Activated T-cell treated with anti-CD3 and anti-CD28 coated beads, Interleukin-2, amount 50 U/mL, for 4 hours (primary cell): ENCODE data around the gene NFATC2. TPM values are rescaled to one million over a fixed set of nuclear protein-coding genes. Genes with fewer than 3 reads are reported as not detected.

Source experiments
- ATAC-seq, 2 donors: fragments of 200-7000 bp; cut with Tn5 transposase; one replicate each; pipeline ENCODE4 v1.10.0; 2021
- DNase-seq: peaks from one replicate; pipeline ENCODE4 v3.0.0-alpha.2; 2020
- H3K27me3 Mint-ChIP-seq: one replicate; pipeline ENCODE4 v1.8.0; 2021; ENCODE audit warnings: low read depth, mixed read lengths
- H3K36me3 Mint-ChIP-seq: one replicate; pipeline ENCODE4 v1.8.0; 2022; ENCODE audit warnings: mixed read lengths; ENCODE audit not compliant: insufficient read depth
- H3K4me1 Mint-ChIP-seq: one replicate; pipeline ENCODE4 v1.8.0; 2021; ENCODE audit warnings: low read depth, mixed read lengths
- H3K4me3 Mint-ChIP-seq: one replicate; pipeline ENCODE4 v1.8.0; 2021; ENCODE audit warnings: mild to moderate bottlenecking, moderate library complexity, mixed read lengths
- H3K9me3 Mint-ChIP-seq: one replicate; pipeline ENCODE4 v1.8.0; 2021; ENCODE audit warnings: mixed read lengths
- total RNA-seq, 3 donors: library from RNA; stranded (reverse); gene quantifications; one replicate each; pipeline ENCODE4 v1.2.1, GENCODE V29; 2021

Gene NFATC2
- total RNA-seq, 3 donors from 2014 or later = 48.3 to 51.4 (median 48.9) TPM

DNA sequence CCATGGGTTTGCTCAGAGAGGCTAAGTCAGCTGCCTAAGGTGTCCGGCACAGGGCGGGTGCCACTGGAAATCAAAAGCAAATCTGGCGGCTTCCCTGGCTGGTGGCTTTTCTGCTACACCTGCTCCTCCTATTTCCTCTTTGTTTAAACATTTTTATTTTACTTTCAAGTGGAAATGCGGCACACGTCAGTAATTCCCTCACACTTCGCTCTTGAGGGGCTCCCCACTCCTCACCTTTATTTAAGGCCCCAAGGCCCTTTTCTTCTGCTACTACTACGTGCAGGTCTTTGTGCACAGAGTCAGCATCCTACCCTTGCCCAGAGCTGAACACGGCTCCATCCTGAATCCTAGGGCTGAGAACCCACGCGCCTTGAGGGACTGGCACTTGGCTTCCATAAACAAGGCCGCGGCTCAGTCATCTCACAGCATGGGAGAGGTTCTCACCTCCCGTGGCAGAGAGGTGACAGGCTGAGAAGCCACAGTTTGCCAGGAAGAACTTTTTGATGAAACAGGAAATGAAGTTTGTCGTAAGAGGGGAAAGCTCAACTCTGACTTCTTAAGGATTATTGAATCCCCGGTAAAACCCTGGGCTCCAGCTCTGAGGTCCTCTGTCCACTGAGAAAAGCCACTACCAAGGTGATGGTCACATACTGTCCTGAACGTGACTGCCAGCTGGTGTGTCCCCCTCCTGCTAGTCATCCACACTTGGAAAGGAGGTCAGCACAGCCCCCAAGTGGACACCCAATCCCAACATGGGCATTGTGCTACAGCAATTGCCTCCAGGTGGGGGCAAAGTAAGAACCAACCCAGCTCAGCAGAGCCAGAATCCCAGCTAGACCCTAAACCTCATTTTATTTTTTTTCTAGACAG, 48.0 kb downstream of the NFATC2 start:
- ATAC-seq = peak in 1 of 2 donors; percentile 29
- Mint-ChIP-seq H3K27me3 (no peaks in the 10 kb centered on the region), H3K36me3 (peaks cover 37% of the 10 kb centered on the region), H3K9me3 (peaks cover 7% of the 10 kb centered on the region), H3K4me3 (peak overlapping the region; percentile 65), H3K4me1 (peaks cover 97% of the 10 kb centered on the region)
- DNase-seq = peak; percentile 23

- peaks cover 93% of the 10 kb centered on the region for H3K4me1 Mint-ChIP-seq
- H3K36me3 Mint-ChIP-seq = peaks cover 35% of the 10 kb centered on the region
- no peaks in the 10 kb centered on the region for H3K27me3 Mint-ChIP-seq
- H3K9me3 Mint-ChIP-seq = no peaks in the 10 kb centered on the region
- ATAC-seq (peak; percentile 30 to 53), DNase-seq (no peak)
- H3K4me3 Mint-ChIP-seq = no peak overlapping the region
These were observed 49.1 kb downstream of the NFATC2 start for GRCh38 chr20:51493346-51493791.

DNA sequence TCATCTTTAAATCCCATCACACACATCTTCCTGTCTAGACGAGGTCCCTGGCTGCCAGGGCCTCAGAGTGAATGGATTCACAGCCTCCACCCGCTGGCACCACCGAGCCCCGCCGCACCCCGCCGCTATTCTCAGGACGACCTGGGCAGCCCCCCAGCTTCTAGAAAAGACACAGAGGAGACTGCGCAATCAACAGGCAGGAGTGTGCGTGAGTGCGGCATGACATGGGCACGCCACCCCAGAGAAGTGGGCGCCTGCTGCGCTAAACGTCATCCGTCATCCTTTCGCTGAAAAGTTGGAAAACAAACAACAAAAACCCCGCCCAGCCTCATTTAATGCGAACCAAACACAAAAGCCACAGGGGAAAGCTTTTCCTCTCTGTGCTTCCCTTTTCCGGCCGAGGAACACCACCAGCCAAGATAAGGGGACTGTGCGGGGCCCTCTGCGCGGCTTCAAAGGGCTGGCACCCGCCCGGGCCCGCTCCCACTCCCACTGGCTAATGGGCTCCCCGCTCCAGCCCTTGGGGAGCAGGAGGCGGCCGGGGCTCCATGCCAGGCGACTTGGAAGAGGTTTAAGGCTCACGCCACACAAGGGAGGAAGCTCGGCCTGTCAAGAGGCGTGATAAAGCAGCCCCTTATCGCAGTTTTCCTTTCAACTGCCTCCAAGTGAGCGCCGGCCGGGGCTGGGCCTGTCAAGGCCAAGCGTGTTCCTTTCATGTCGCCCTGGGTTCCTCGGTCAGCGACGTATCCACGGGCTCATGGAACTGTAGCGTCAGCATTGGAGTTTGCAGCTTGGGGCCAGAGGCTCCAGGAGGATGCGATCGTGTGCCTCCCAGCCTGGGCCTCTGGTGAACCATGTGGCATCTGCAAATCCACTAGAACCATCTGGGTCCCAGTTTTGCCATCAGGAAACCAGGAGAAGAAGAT, 50.1 kb downstream of the NFATC2 start:
- Mint-ChIP-seq H3K36me3 (peaks cover 39% of the 10 kb centered on the region), H3K4me3 (no peak overlapping the region)

DNA sequence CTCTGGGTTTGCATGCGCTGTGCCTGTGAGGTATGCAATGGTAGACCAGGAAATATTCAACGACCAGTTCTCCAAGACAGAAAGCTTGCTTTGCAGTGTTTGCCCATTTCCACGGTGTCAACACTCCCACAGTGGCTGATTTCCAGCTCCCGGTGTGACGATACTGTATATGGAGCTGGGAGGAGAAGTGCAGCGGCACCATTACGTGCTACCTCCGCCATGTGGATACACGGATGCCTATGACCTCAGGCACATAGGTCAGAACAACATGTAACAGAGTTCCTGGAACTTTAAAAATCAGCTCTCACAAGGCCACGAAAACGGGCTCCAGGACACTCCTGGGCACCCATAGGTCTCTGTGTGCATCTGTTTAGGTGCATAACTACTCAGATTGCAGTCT, 51.1 kb downstream of the NFATC2 start:
- Mint-ChIP-seq H3K9me3 (no peaks in the 10 kb centered on the region), H3K4me3 (no peak overlapping the region), H3K27me3 (no peaks in the 10 kb centered on the region), H3K4me1 (peaks cover 87% of the 10 kb centered on the region), H3K36me3 (peaks cover 39% of the 10 kb centered on the region)
- no peak for DNase-seq
- ATAC-seq = no peak

More for the DNA sequence above, 50.1 kb downstream of the NFATC2 start:
- no peak for DNase-seq
- ATAC-seq = no peak
- Mint-ChIP-seq H3K9me3 (no peaks in the 10 kb centered on the region), H3K27me3 (no peaks in the 10 kb centered on the region), H3K4me1 (peaks cover 93% of the 10 kb centered on the region)

GRCh38 chr20:51490635-51491034, 51.9 kb downstream of the NFATC2 start:
- Mint-ChIP-seq H3K36me3 (peaks cover 46% of the 10 kb centered on the region), H3K4me1 (peaks cover 87% of the 10 kb centered on the region), H3K27me3 (no peaks in the 10 kb centered on the region), H3K4me3 (no peak overlapping the region), H3K9me3 (no peaks in the 10 kb centered on the region)
- ATAC-seq (no peak), DNase-seq (no peak)

- Mint-ChIP-seq H3K4me1 (peaks cover 82% of the 10 kb centered on the region), H3K9me3 (no peaks in the 10 kb centered on the region), H3K36me3 (peaks cover 47% of the 10 kb centered on the region), H3K27me3 (no peaks in the 10 kb centered on the region), H3K4me3 (no peak overlapping the region)
- ATAC-seq (no peak), DNase-seq (no peak)
These were observed 52.9 kb downstream of the NFATC2 start for GRCh38 chr20:51489611-51490010.

- peaks cover 54% of the 10 kb centered on the region for H3K36me3 Mint-ChIP-seq
- ATAC-seq = no peak
- H3K27me3 Mint-ChIP-seq = no peaks in the 10 kb centered on the region
- DNase-seq = no peak
- H3K4me1 Mint-ChIP-seq = peaks cover 80% of the 10 kb centered on the region
- no peaks in the 10 kb centered on the region for H3K9me3 Mint-ChIP-seq
- H3K4me3 Mint-ChIP-seq = no peak overlapping the region
These were observed 54.2 kb downstream of the NFATC2 start for GRCh38 chr20:51488331-51488730.

DNA sequence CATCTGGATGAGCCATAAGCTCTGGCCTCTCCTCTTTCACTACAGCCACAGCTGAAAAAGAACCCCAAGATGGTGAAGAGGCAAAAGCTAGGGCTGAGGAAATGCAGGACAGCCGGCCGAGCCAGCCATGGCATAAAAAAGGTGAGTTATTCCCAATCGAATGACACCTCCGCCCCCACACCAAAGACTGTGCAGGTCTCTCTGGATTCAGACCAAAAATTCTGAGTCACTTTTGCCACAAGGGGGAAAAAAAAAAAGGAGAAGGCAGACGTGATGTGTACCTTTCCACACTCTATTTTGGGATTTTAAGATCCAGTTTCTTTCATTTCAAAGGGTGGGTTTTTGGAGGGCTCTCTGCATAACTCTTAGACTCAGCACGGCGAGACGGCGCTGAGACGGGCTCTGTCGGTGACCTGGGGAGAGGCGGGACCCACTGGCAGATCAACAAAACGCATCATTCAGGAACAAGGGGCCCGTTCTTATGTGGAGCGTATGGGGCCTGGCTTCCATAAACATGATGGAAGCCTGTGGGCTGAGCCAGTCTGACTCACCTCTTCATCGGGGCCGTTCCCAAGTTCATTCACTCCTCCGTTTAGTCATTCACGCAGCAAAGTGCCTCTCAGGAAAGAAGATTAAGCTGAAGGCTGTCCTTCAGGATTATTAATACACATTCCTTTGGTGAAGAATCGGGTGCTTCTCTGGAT, 54.8 kb downstream of the NFATC2 start:
- Mint-ChIP-seq H3K4me1 (peaks cover 79% of the 10 kb centered on the region), H3K9me3 (no peaks in the 10 kb centered on the region), H3K27me3 (no peaks in the 10 kb centered on the region), H3K36me3 (peaks cover 54% of the 10 kb centered on the region), H3K4me3 (no peak overlapping the region)
- ATAC-seq = peak in 1 of 2 donors; percentile 18
- DNase-seq = no peak

DNA sequence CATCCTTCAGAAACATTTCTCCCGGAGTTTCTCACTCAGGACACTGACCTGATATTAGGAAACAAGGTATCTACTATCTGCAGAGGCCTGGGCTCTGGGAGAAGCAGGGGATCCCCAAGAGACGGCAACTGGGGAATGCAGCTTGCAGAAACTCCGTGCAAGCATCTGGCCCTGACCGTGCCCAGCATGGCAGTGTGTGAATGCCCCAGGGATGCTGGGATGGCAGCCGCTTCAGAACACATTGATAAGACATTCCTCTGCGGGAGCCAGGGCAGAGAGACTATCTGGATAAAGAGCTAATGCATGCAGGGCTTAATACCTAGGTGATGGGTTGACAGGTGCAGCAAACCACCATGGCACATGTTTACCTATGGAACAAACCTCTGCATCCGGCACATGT, 55.4 kb downstream of the NFATC2 start:
- H3K4me1 Mint-ChIP-seq = peaks cover 80% of the 10 kb centered on the region
- H3K4me3 Mint-ChIP-seq = no peak overlapping the region
- ATAC-seq (no peak), DNase-seq (no peak)
- H3K36me3 Mint-ChIP-seq = peaks cover 52% of the 10 kb centered on the region
- no peaks in the 10 kb centered on the region for H3K27me3 Mint-ChIP-seq
- no peaks in the 10 kb centered on the region for H3K9me3 Mint-ChIP-seq

GRCh38 chr20:51486197-51487005, 56.1 kb downstream of the NFATC2 start:
- peaks cover 48% of the 10 kb centered on the region for H3K36me3 Mint-ChIP-seq
- ATAC-seq (no peak), DNase-seq (no peak)
- H3K4me3 Mint-ChIP-seq = no peak overlapping the region
- H3K27me3 Mint-ChIP-seq = no peaks in the 10 kb centered on the region
- H3K4me1 Mint-ChIP-seq = peaks cover 81% of the 10 kb centered on the region
- H3K9me3 Mint-ChIP-seq = no peaks in the 10 kb centered on the region

GRCh38 chr20:51484831-51485230, 57.7 kb downstream of the NFATC2 start:
- no peaks in the 10 kb centered on the region for H3K9me3 Mint-ChIP-seq
- ATAC-seq (no peak), DNase-seq (no peak)
- H3K4me1 Mint-ChIP-seq = peaks cover 82% of the 10 kb centered on the region
- no peaks in the 10 kb centered on the region for H3K27me3 Mint-ChIP-seq
- H3K4me3 Mint-ChIP-seq = no peak overlapping the region
- H3K36me3 Mint-ChIP-seq = peaks cover 39% of the 10 kb centered on the region

DNA sequence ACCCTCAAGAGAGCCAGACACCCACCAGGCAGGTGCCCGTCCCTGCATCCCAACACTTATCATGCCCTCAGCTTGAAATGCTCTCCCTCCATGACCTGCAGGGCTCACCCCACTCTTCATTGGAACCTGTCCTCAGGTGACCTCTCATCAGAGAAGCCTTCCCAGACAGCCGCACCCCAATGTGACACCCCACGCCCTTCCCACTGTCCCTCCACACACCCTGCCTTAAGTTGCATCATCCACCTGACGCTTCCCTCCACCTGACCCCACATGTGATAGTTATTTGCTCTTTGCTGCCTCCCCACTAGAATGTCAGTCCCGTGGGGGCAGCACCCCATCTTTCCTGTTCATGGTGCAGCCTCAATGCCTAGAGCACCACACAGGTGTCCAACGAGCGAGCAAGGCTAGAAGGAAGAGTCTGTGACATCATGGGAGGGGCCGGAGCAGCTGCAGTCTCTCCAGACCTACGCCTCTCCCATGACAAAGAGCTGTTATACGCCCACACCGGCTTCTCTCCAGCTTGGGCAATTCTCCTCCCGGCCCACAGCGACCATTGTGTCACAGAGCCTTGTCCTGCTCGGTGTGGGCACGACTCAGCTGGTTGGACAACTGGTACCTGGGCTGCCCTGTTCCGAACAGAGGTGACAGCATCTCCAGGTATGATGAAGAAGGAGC, 58.2 kb downstream of the NFATC2 start:
- ATAC-seq = no peak
- Mint-ChIP-seq H3K36me3 (peaks cover 38% of the 10 kb centered on the region), H3K4me1 (peaks cover 82% of the 10 kb centered on the region), H3K9me3 (no peaks in the 10 kb centered on the region), H3K27me3 (no peaks in the 10 kb centered on the region), H3K4me3 (no peak overlapping the region)
- DNase-seq = no peak
